Measurements from ENCODE around the gene THBS4. TPM values are rescaled to one million over a fixed set of nuclear protein-coding genes. Genes with fewer than 3 reads are reported as not detected.

Gene THBS4
- total and polyA plus RNA-seq, 10 of the 15 experiments (the other 5 are each of a cell fraction or from before 2014, with no cell fraction given) = 0.31 to 1.7 (median 0.75) TPM

GRCh38 chr5:79990205-79990597 lies 44.9 kb upstream of the THBS4 start (continued):
- TF ChIP-seq USF1 (IDR thresholded peaks at IDR 0.05; ENCODE audit: borderline replicate concordance, extremely low read length, insufficient read depth, low read depth, low read length) = no peak
- TF ChIP-seq ZNF217 (IDR thresholded peaks at IDR 0.05) = 0 out of 2 replicates have a peak, but pooled peaks have one; percentile 14
- TF ChIP-seq EED (IDR thresholded peaks at IDR 0.05; ENCODE audit: low read depth) = peak; percentile 14; the same call in 1 of the 2 replicates
- TF ChIP-seq, protein P1, sequence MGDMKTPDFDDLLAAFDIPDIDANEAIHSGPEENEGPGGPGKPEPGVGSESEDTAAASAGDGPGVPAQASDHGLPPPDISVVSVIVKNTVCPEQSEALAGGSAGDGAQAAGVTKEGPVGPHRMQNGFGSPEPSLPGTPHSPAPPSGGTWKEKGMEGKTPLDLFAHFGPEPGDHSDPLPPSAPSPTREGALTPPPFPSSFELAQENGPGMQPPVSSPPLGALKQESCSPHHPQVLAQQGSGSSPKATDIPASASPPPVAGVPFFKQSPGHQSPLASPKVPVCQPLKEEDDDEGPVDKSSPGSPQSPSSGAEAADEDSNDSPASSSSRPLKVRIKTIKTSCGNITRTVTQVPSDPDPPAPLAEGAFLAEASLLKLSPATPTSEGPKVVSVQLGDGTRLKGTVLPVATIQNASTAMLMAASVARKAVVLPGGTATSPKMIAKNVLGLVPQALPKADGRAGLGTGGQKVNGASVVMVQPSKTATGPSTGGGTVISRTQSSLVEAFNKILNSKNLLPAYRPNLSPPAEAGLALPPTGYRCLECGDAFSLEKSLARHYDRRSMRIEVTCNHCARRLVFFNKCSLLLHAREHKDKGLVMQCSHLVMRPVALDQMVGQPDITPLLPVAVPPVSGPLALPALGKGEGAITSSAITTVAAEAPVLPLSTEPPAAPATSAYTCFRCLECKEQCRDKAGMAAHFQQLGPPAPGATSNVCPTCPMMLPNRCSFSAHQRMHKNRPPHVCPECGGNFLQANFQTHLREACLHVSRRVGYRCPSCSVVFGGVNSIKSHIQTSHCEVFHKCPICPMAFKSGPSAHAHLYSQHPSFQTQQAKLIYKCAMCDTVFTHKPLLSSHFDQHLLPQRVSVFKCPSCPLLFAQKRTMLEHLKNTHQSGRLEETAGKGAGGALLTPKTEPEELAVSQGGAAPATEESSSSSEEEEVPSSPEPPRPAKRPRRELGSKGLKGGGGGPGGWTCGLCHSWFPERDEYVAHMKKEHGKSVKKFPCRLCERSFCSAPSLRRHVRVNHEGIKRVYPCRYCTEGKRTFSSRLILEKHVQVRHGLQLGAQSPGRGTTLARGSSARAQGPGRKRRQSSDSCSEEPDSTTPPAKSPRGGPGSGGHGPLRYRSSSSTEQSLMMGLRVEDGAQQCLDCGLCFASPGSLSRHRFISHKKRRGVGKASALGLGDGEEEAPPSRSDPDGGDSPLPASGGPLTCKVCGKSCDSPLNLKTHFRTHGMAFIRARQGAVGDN (IDR thresholded peaks at IDR 0.05) = no peak
- TF ChIP-seq RUNX3 (IDR thresholded peaks at IDR 0.05; ENCODE audit: low read length) = peak; percentile 72

Measured in GM12878 (cell line).